GM18511 (cell line): ENCODE data around the gene RAB3B.
A peak's percentile ranks its signal among the peaks of the same experiment; 100 is the strongest.
"Not testable (repeated sequence)": the region's sequence is repeated elsewhere in the genome, so short reads cannot be mapped to it uniquely, and the experiment has no call there.

Experiments
- ATAC-seq: cut with Tn5 transposase; IDR thresholded peaks from one replicate; pipeline ENCODE4 v1.9.1; 2021; ENCODE audit warnings: mild to moderate bottlenecking, moderate library complexity; ENCODE audit not compliant: unreplicated experiment

The RAB3B gene

GRCh38 chr1:51922040-51922439 lies 68.5 kb downstream of the RAB3B start:
- no peak for ATAC-seq

GRCh38 chr1:51920130-51920529 lies 70.4 kb downstream of the RAB3B start:
- no peak for ATAC-seq

GRCh38 chr1:51919684-51920083 lies 70.8 kb downstream of the RAB3B start:
- ATAC-seq: no peak

GRCh38 chr1:51916587-51917405 lies 73.7 kb downstream of the RAB3B start:
- no peak for ATAC-seq

GRCh38 chr1:51915951-51916350 lies 74.5 kb downstream of the RAB3B start:
- no peak for ATAC-seq

GRCh38 chr1:51912881-51913280 lies 77.6 kb downstream of the RAB3B start:
- no peak for ATAC-seq

- ATAC-seq: no peak
Measured at GRCh38 chr1:51910221-51911000, 80.1 kb downstream of the RAB3B start.

- ATAC-seq: no peak
Measured at GRCh38 chr1:51908499-51908898, 82.0 kb downstream of the RAB3B start.

- ATAC-seq: no peak
Measured at GRCh38 chr1:51907079-51907702, 83.3 kb downstream of the RAB3B start.

- ATAC-seq: no peak
Measured at GRCh38 chr1:51906306-51907078, 84.0 kb downstream of the RAB3B start.

- ATAC-seq: no peak
Measured at GRCh38 chr1:51902456-51902855, 88.0 kb downstream of the RAB3B start.

GRCh38 chr1:51901151-51901550 lies 89.3 kb downstream of the RAB3B start:
- ATAC-seq: no peak

GRCh38 chr1:51899022-51899421 lies 91.5 kb downstream of the RAB3B start:
- ATAC-seq: no peak

- no peak for ATAC-seq
Measured at GRCh38 chr1:51898090-51898734, 92.3 kb downstream of the RAB3B start.

GRCh38 chr1:51897699-51898031 lies 92.8 kb downstream of the RAB3B start:
- ATAC-seq: no peak

- not testable (repeated sequence) for ATAC-seq
Measured at GRCh38 chr1:51894748-51895147, 95.8 kb downstream of the RAB3B start.

- ATAC-seq: peak; percentile 97
Measured at GRCh38 chr1:51878616-51879336, 111.7 kb downstream of the RAB3B start, which contains the start of gene NRDC. NRDC (minus strand) TSS chr1:51878727; CDS start chr1:51878615, 112 bp downstream.

- ATAC-seq: peak; percentile 34
Measured at GRCh38 chr1:51878308-51878615, 112.2 kb downstream of the RAB3B start.

- ATAC-seq: peak; percentile 2
Measured at GRCh38 chr1:51877434-51878307, 112.8 kb downstream of the RAB3B start.
